DMS79 (cell line): ENCODE measurements around the gene FGD6.

Source experiments
- DNase-seq: peaks from one replicate; lab custom pipeline; 2025; lab: John Stamatoyannopoulos, UW

The FGD6 gene

DNA sequence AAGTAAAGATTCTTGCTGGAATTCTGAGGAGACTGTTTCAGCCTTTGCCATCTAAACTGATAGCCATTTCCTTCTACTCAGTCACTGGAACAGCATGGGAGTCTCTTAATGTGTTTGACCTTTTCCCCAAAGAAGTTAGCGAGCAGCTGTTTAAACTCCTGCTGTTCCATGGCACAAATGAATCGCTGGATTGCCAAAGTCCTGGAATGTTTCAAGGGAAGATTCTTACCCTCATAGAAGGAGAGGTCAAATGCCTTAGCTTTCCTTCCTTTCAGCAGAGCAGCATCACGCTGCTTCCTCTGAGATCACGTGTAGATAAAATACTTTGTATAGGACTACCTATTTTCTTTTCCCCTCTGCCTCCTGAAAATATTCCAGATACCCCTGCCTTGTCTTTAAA lies 133.3 kb downstream of the FGD6 start:
- no peak for DNase-seq

DNA sequence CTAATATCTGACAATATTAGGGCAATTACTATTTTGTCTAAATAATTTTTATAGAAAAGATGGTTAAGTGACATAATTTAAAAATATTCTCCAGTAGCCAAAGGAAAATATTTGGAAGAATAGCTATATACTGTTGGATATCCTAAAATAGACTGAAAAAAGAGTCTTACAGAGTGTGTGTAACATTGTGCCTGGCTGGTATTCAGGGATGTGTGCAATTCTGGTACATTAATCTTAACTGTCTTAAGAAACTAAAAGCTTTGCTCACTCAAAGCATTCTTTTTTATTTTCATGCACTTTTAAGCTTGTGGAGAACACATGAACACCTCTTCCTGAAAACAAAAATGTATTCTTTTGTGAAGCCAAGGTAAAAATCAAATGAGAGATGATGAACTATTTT lies 133.8 kb downstream of the FGD6 start:
- no peak for DNase-seq

- no peak for DNase-seq
These were observed 139.9 kb downstream of the FGD6 start for GRCh38 chr12:95077341-95077740.

DNA sequence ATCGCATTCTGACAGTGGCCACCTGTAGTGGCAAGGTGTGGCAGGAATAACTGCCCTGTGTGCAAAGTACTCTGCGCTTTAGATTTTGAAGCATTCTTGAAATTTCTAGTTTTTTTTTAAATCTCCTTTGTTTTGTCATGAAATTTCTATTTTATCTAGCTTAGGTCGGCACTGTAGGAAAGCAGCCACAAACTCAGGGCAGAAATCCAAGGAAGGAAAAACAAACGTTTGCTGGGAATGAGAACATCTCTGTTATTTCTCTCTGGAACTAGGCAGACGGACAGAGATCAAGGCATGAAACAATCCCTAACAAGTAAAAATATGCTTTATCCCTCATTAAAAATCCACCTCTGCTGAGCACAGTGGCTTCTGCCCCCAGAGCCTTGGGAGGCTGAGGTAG lies 142.5 kb downstream of the FGD6 start:
- no peak for DNase-seq

- DNase-seq, result no peak
These were observed 143.4 kb downstream of the FGD6 start for GRCh38 chr12:95073698-95074520.

GRCh38 chr12:95072900-95073697 lies 144.2 kb downstream of the FGD6 start, which contains the start of gene NR2C1:
Gene NR2C1, minus strand, starts transcription at chr12:95073618. Its CDS starts 6,234 bp downstream, at chr12:95067384.
- peak; percentile 81 for DNase-seq

GRCh38 chr12:95070378-95070777 lies 146.9 kb downstream of the FGD6 start:
- no peak for DNase-seq

DNA sequence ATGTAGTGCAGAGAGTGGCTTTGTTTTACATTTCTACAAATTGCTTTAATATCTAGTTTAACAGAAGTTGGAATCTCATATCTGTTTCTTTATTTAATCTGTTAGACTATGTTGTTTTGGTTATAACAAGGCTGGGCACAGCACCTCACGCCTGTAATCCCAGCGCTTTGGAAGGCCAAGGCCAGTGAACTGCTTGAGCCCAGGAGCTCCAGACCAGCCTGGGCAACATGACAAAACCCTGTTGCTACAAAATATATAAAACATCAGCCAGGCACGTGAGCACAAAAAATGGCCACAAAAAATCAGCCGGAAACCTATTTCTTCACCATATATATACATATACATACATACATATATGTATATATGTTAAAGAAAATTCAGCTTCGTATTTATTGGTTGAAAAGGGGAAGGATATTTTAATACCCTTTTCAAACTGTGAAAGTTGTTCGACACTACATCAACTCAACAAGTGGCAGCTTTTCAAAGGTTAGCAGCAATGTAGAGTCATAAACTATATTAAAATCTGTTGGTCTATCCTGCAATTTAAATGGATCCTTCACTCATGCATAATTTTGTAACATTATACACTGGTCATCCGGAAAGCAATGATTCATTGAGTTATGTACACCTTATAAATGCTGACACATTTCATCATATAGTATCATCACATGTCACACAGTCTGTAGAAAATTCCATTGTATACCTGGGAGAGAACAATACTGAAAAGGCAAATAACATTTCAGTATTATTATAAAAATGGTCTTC lies 151.0 kb downstream of the FGD6 start:
- no peak for DNase-seq

- no peak for DNase-seq
These were observed 156.3 kb downstream of the FGD6 start for GRCh38 chr12:95060951-95061350.

- DNase-seq, result no peak
These were observed 157.3 kb downstream of the FGD6 start for GRCh38 chr12:95059984-95060383.

DNA sequence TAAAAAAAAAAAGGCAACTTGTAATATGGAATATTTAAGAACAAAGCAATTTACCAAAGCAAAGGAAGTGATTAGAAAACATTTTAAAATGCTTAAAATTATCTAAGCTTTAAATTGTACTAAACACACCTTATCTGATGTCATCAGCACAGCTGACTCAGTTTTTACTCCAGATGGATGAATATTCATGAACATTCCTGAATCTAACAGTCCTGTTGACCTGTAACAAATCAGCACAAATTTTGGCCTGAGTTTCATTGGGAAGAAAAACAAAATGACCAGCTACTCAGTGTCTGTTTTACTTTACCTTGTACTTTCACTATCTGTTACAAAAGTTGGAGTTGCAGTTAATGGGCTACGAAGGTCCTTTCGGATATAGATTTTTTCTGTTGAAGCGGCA lies 159.8 kb downstream of the FGD6 start:
- DNase-seq, result no peak

DNA sequence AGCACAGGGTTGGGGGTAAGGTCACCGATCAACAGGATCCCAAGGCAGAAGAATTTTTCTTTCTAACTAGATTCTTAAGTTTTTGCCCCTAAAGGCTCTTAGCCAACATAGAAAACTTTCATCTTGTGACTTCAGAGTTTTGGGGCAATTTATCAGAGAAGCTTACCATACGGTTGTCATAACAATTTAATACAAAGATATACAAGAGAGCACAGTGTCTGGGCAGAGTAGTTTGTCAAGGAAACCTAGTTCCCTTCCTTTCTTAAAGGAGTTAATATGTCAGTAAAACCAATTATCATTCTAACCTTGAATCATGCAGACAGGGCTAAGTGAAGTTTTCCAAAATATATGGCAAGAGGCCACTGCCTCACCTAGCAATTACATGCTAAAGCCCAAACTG lies 162.2 kb downstream of the FGD6 start:
- no peak for DNase-seq

DNA sequence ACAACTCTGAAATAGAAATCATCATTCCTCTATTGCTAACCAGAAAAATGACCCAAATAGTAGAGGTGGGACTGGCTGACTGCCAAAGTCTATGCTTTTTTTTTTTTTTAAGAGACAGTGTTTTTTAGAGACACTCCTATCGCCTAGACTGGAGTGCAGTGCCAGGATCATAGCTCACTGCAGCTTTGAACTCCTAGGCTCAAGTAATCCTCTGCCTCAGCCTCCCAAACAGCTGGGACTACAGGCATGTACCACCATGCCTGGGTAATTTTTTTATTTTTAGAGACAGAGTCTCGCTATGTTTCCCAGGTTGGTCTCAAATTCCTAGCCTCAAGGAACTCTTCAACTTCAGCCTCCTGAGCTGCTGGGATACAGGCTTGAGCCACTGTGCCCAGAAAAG lies 163.1 kb downstream of the FGD6 start:
- DNase-seq, result no peak

- DNase-seq, result no peak
These were observed 166.0 kb downstream of the FGD6 start for GRCh38 chr12:95051241-95051640.

DNA sequence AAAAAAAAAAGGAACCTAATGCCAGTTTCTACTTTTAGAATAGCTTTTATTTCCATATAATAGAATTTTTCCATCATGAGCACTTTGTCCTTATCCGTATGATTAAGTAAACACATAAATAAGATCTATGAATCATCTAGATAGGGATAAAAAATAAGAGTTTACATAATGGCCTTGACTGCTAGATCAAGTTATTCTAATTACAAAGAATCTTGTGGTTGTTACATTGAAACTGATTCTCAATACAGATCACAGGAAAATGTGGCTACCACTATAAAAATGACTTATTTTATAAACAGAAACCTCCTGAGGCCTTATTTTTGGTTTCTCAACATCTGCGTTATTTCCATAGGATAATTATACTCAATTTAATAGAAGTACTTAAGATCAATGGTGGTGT lies 179.4 kb downstream of the FGD6 start:
- DNase-seq, result no peak

DNA sequence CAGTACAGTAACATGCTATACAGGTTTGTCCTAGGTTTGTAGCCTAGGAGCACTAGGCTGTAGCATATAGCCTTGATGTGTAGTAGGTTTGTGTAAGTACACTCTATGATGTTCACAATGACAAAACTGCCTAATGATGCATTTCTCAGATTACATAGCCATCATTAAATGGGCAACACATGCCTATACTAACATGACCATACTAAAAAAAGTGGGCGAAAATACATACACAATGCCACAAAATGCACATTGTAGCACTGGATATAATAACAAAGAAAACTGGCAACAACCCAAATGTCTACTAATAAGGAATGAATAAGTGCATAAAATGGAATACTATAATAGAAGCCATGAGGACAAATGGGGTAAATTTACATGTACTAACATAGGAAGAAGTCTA lies 182.5 kb downstream of the FGD6 start:
- DNase-seq, result no peak
